C4-2B (cell line): ENCODE measurements around the gene PEAR1.

Source experiments
- ZFX ChIP-seq: fragments of 450-650 bp; IDR thresholded peaks from 2 replicates; pipeline ENCODE4 v1.6.1; 2017
- TF ChIP-seq, protein P1 (sequence below): fragments of 450-650 bp; conservative IDR thresholded peaks from 2 replicates; pipeline ENCODE4 v1.5.1; 2017; ENCODE audit warnings: mild to moderate bottlenecking

DNA sequence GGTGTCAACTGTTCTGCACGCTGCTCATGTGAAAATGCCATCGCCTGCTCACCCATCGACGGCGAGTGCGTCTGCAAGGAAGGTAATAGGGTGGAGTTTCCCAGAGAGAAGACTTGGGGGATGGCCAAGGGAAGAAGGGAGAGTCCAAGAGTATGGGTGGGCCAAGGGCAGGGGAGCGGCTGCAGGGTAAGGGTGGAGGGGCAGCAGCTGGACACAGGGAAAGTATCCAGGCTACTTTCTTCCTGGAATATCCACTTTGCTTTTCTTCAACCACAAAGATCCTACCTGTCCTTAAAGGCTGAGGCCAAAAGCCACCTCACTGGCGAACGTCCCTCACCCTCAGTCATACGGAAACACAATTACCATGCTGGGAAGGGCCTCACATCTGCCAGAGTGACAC, 15.4 kb downstream of the PEAR1 start:
- TF ChIP-seq, protein P1, sequence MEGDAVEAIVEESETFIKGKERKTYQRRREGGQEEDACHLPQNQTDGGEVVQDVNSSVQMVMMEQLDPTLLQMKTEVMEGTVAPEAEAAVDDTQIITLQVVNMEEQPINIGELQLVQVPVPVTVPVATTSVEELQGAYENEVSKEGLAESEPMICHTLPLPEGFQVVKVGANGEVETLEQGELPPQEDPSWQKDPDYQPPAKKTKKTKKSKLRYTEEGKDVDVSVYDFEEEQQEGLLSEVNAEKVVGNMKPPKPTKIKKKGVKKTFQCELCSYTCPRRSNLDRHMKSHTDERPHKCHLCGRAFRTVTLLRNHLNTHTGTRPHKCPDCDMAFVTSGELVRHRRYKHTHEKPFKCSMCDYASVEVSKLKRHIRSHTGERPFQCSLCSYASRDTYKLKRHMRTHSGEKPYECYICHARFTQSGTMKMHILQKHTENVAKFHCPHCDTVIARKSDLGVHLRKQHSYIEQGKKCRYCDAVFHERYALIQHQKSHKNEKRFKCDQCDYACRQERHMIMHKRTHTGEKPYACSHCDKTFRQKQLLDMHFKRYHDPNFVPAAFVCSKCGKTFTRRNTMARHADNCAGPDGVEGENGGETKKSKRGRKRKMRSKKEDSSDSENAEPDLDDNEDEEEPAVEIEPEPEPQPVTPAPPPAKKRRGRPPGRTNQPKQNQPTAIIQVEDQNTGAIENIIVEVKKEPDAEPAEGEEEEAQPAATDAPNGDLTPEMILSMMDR: no peak
- TF ChIP-seq ZFX: no peak
